GM18520 (cell line): Measurements from ENCODE around the gene ASAP2.

Experiments
- ATAC-seq: cut with Tn5 transposase; IDR thresholded peaks from one replicate; pipeline ENCODE4 v1.9.1; 2021; ENCODE audit not compliant: unreplicated experiment

ASAP2 gene

DNA sequence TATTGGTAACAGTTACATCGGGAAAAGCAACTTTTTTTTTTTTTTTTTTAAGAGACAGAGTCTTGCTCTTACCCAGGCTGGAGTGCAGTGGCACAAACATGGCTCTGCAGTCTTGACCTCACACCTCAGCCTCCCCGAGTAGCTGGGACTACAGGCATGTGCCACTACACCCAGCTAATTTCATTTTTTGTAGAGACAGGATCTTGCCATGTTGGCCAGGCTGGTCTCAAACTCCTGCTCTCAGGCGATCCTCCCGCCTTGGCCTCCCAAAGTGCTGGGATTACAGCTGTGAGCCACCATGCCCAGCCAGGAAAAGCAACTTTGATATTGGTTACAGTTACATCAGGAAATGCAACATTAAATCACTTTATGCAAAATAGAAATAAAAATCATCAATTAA lies 212.1 kb downstream of the ASAP2 start:
- ATAC-seq: no peak

GRCh38 chr2:9419541-9419940 lies 212.9 kb downstream of the ASAP2 start:
- ATAC-seq: no peak

DNA sequence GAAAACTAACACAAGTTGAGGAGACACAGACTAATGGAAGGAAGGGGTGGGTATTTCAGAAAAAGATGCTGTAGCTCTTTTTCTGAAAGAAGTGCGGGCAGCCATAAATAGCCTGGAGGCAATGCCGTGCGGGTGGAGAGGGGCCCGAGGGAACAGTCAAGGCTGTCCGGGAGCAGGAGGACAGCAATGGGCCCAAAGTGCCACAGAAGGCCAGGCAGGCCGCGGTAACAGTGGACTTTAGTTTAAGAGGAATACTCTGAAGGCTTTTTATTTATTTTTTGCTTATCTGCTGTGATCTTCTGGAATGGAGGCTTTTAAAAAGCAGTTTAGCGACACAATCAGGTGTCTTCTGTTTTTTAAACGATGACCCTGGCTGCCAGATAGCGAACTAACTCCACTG lies 213.9 kb downstream of the ASAP2 start:
- ATAC-seq: no peak

- ATAC-seq: peak; percentile 7
These were observed 215.9 kb downstream of the ASAP2 start for GRCh38 chr2:9422321-9423099.

DNA sequence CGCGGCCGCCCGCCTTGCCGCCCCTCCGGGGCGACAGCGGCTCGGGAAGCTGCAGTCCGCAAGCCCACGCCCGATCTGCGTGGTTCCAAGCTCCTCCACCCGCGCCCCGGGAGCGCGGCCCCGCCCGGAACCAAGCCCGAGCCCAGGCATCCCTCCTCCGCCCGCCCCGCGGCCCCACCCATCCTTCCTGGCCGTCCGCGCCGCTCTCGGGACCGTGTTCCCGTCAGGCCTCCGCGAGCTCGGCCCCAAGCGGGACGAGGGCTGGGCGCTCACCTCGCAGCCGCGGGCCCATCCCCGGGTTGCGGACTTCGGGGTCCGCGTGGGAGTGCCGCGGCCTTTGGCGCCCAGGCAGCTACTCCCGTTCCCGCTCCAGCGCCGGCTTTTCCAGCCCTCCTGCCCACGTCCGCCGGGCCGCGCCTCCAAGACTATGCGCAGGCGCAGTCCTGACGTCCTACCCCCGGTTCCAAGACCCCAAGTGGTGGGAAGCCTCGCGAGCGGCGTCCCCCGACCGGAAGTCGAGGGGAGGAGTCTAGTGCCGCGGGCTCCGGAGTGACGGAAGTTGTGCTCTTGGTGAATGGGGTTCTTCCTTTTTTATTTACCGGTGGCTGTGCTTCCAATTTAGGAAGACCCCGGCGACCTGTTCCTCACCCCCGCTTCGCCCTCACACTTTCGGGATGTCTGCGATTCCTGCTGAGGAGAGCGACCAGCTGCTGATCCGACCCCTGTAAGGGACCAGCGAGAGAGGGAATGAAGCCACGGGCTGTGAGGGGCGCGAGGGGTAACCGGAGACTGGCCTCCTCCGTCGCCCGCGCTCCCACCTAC lies 216.7 kb downstream of the ASAP2 start, which contains the start of the genes CPSF3 and ITGB1BP1:
Gene CPSF3 (plus strand): TSS at position 555 of the 822 bp plus-strand sequence. CDS start 120 bp downstream, at position 675.
Gene ITGB1BP1 (minus strand): TSS at position 429 of the 822 bp plus-strand sequence. CDS start 4,831 bp downstream, outside the sequence.
- ATAC-seq: peak; percentile 67

DNA sequence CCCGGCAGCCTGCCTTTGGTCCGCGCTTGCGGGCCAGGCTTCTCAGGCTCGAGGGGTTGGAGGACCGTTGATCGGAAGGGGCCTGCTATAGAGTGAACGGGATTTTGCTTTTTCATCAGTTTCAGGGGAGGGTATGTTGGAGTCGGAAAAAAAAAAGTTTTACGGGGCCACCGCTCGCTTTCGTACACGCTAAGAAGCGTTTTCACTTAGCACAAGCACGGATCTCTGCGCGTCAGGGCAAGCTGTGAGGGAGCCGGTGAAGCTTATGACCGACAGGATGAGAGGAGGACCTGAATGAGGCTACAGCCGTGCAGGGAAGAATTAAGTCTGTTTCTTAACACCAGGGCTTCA lies 217.3 kb downstream of the ASAP2 start:
- no peak for ATAC-seq

GRCh38 chr2:9424447-9425164 lies 218.0 kb downstream of the ASAP2 start:
- no peak for ATAC-seq

- ATAC-seq: no peak
These were observed 222.5 kb downstream of the ASAP2 start for GRCh38 chr2:9428965-9429577.

DNA sequence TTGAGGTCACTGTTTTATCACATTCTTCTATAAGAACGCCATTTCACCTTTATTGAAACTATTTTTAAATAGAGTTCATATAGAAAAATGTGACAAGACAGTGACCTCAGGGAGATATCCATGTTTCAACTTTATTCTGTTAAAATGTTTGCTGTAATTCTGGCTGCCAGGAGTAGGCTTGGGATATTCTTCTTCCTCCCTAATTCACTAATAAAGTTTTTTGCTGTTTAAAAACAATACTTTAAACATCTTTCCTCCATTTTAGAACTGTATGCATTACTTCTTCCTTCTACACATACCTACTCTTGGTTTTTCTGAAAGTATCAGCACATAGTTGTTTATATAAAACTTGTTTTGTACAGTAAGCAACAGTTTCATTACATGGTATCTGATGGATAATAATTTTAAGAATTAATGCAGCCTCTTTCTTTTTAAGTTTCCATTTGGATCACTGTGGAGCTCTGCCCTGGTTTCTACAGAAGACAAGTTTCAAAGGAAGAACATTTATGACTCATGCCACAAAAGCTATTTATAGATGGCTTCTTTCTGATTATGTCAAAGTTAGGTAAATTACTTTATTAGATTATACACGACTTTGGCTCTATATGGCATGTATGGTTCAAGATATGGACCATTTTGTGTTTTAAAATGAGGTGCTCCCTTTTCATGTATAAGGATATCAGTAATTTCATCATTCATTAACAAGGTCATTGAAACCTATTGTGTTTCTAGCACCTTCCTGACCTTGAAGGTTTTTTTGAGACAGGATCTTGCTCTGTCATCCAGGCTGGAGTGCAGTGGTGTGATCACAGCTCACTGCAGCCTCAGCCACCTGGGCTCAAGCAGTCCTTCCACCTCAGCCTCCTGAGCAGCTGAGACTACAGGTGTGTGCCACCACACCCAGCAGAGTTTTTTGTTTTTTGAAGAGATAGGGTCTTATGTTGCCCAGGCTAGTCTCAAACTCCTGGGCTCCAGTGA lies 224.0 kb downstream of the ASAP2 start:
- ATAC-seq: no peak

- ATAC-seq: no peak
These were observed 227.9 kb downstream of the ASAP2 start for GRCh38 chr2:9434489-9434888.

- ATAC-seq: no peak
These were observed 232.9 kb downstream of the ASAP2 start for GRCh38 chr2:9439536-9439935.

GRCh38 chr2:9440058-9440727 lies 233.6 kb downstream of the ASAP2 start:
- ATAC-seq: no peak

GRCh38 chr2:9441556-9441955 lies 234.9 kb downstream of the ASAP2 start:
- no peak for ATAC-seq

GRCh38 chr2:9443526-9443925 lies 236.9 kb downstream of the ASAP2 start:
- ATAC-seq: no peak

DNA sequence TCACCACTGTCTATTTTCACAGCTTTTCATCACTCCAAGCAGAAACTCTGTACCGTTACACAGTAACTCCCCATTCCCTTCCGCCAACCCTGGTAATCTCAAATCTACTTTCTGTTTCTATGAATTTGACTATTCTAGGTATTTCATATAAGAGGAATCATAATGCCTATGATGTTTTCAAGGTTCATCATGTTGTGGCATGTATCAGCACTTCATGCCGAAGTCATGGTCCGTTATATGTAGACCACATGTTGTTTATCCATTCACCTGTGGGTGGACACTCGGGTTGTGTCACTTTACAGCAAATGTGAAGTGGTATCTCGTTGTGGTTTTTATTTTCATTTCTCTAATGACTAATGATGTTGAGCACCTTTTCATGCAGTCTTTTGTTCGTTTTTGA lies 238.5 kb downstream of the ASAP2 start:
- no peak for ATAC-seq

- ATAC-seq: no peak
These were observed 244.6 kb downstream of the ASAP2 start for GRCh38 chr2:9451231-9451630.
